ENCODE measurements around the gene ALDH1L2.

- TF ChIP-seq POLR2A (IDR thresholded peaks at IDR 0.05) (no peak), CTCF (IDR thresholded peaks at IDR 0.05 in 4 of 5, conservative IDR thresholded peaks at IDR 0.05 in 1 of 5) (no peak)
Observed at GRCh38 chr12:105084251-105085250, at the start of gene ALDH1L2.

All from gastrocnemius medialis (tissue), 4 donors.